Hepatocyte (in vitro differentiated cells): ENCODE measurements around the gene RPS18. TPM values are rescaled to one million over a fixed set of nuclear protein-coding genes. Genes with fewer than 3 reads are reported as not detected.

Source experiments
- DNase-seq: peaks from one replicate; pipeline ENCODE4 v3.0.0-alpha.2; 2016; ENCODE audit warnings: low spot score
- H2AFZ ChIP-seq: fragments of 200-600 bp; sonication (generic); 2 replicates; pipeline ENCODE4 v1.6.0; 2016; ENCODE audit warnings: antibody characterized with exemption, mild to moderate bottlenecking
- H3K27ac ChIP-seq: fragments of 200-600 bp; sonication (generic); 2 replicates; pipeline ENCODE4 v1.5.1; 2016; ENCODE audit warnings: mild to moderate bottlenecking
- H3K27me3 ChIP-seq: fragments of 200-600 bp; sonication (generic); 2 replicates; pipeline ENCODE4 v1.6.1; 2016
- H3K36me3 ChIP-seq: fragments of 200-600 bp; sonication (generic); replicated peaks from 2 replicates; pipeline ENCODE4 v1.5.1; 2016; ENCODE audit warnings: low read depth; ENCODE audit not compliant: insufficient read depth
- H3K4me1 ChIP-seq: fragments of 200-600 bp; sonication (generic); 2 replicates; pipeline ENCODE4 v1.5.1; 2016; ENCODE audit warnings: mild to moderate bottlenecking, moderate library complexity; ENCODE audit not compliant: insufficient read depth
- H3K4me2 ChIP-seq: fragments of 200-600 bp; sonication (generic); 2 replicates; pipeline ENCODE4 v1.6.0; 2016
- H3K4me3 ChIP-seq: fragments of 200-600 bp; sonication (generic); 2 replicates; pipeline ENCODE4 v1.5.1; 2016; ENCODE audit warnings: mild to moderate bottlenecking
- H3K79me2 ChIP-seq: fragments of 200-600 bp; sonication (generic); 2 replicates; pipeline ENCODE4 v1.6.0; 2017; ENCODE audit warnings: mild to moderate bottlenecking
- H3K9me2 ChIP-seq: fragments of 200-600 bp; sonication (generic); replicated peaks from 2 replicates; pipeline ENCODE4 v1.6.0; 2017; ENCODE audit warnings: mild to moderate bottlenecking; ENCODE audit not compliant: insufficient read depth
- H3K9me3 ChIP-seq: fragments of 200-600 bp; sonication (generic); 2 replicates; pipeline ENCODE4 v1.5.1; 2016; ENCODE audit warnings: low read depth, mild to moderate bottlenecking
- H4K20me1 ChIP-seq: fragments of 200-600 bp; sonication (generic); 2 replicates; pipeline ENCODE4 v1.6.0; 2016; ENCODE audit warnings: mild to moderate bottlenecking; ENCODE audit not compliant: insufficient read depth, poor library complexity, severe bottlenecking
- CTCF ChIP-seq: fragments of 200-600 bp; sonication (generic); IDR thresholded peaks from 2 replicates; pipeline ENCODE4 v1.5.1; 2016; ENCODE audit warnings: antibody characterized with exemption, mild to moderate bottlenecking; ENCODE audit not compliant: poor library complexity
- EZH2 ChIP-seq: fragments of 200-600 bp; sonication (generic); IDR thresholded peaks from 2 replicates; pipeline ENCODE4 v1.6.1; 2016; ENCODE audit warnings: antibody characterized with exemption, mild to moderate bottlenecking, borderline replicate concordance
- EZH2phosphoT487 ChIP-seq: fragments of 200-600 bp; sonication (generic); IDR thresholded peaks from one replicate; pipeline ENCODE4 v1.6.1; 2018; ENCODE audit warnings: antibody characterized with exemption, mild to moderate bottlenecking, low read depth, moderate library complexity; ENCODE audit not compliant: unreplicated experiment, severe bottlenecking
- WGBS: methylation state at CpG from one replicate; pipeline ENCODE4 v1.1.6; 2016; ENCODE audit warnings: low lambda C conversion rate; ENCODE audit errors: missing lambda C conversion rate; 5-methylcytosine and 5-hydroxymethylcytosine counted together
- polyA plus RNA-seq: library from polyadenylated mRNA; unstranded; fragments of >200 nt; fragmentation: Nextera tagmentation; extraction: Ambion mirVana; gene quantifications from 2 replicates; pipeline ENCODE4 v1.2.1, GENCODE V29; 2016
- total RNA-seq: library from RNA; depleted of rRNA; stranded (reverse); fragments of >200 nt; gene quantifications from 2 replicates; pipeline ENCODE4 v1.2.3, GENCODE V29; 2014

RPS18 gene
- total and polyA plus RNA-seq, 2 experiments from 2014 or later, result 1,517 to 3,293 TPM

GRCh38 chr6:33278392-33278741, 6.5 kb downstream of the RPS18 start:
- Histone ChIP-seq H3K27me3 (no peaks in the 10 kb centered on the region), H2AFZ (no peak overlapping the region), H3K27ac (peak overlapping the region; percentile 97), H3K4me1 (peaks cover 43% of the 10 kb centered on the region), H3K79me2 (peaks cover 23% of the 10 kb centered on the region), H4K20me1 (peaks cover 29% of the 10 kb centered on the region), H3K4me3 (no peak overlapping the region), H3K36me3 (no peaks in the 10 kb centered on the region), H3K9me3 (no peaks in the 10 kb centered on the region), H3K9me2 (no peaks in the 10 kb centered on the region), H3K4me2 (no peak overlapping the region)
- DNase-seq, result no peak
- TF ChIP-seq EZH2 (no peak), CTCF (no peak), EZH2phosphoT487 (no peak)
- WGBS, result 91% methylated on average over 8 of the region's 9 CpGs

- Histone ChIP-seq H3K9me2 (no peaks in the 10 kb centered on the region), H3K79me2 (peaks cover 19% of the 10 kb centered on the region), H3K9me3 (no peaks in the 10 kb centered on the region), H2AFZ (no peak overlapping the region), H3K36me3 (no peaks in the 10 kb centered on the region), H3K4me2 (no peak overlapping the region), H3K4me1 (peaks cover 39% of the 10 kb centered on the region), H3K27ac (no peak overlapping the region), H4K20me1 (peaks cover 29% of the 10 kb centered on the region), H3K27me3 (no peaks in the 10 kb centered on the region), H3K4me3 (no peak overlapping the region)
- TF ChIP-seq EZH2phosphoT487 (no peak), CTCF (no peak), EZH2 (no peak)
- DNase-seq, result no peak
- 91% methylated on average over 3 of the region's 3 CpGs for WGBS
Measured at GRCh38 chr6:33278810-33279209, 6.9 kb downstream of the RPS18 start.

GRCh38 chr6:33279257-33279695, 7.4 kb downstream of the RPS18 start:
- peaks cover 24% of the 10 kb centered on the region for H4K20me1 ChIP-seq
- no peak for TF ChIP-seq EZH2phosphoT487
- no peak for TF ChIP-seq EZH2
- no peak for TF ChIP-seq CTCF

More at GRCh38 chr6:33279257-33279695, 7.4 kb downstream of the RPS18 start:
- no peak overlapping the region for H3K27ac ChIP-seq
- no peak overlapping the region for H3K4me3 ChIP-seq
- 94% methylated on average over 10 of the region's 13 CpGs for WGBS
- H3K27me3 ChIP-seq, result no peaks in the 10 kb centered on the region
- H3K36me3 ChIP-seq, result no peaks in the 10 kb centered on the region
- H3K9me3 ChIP-seq, result no peaks in the 10 kb centered on the region
- no peaks in the 10 kb centered on the region for H3K9me2 ChIP-seq
- H3K4me1 ChIP-seq, result peaks cover 34% of the 10 kb centered on the region
- DNase-seq, result no peak
- no peak overlapping the region for H2AFZ ChIP-seq
- peaks cover 14% of the 10 kb centered on the region for H3K79me2 ChIP-seq
- H3K4me2 ChIP-seq, result no peak overlapping the region
